DOHH2 (cell line): ENCODE measurements around the gene EGR1.

Experiments used
- H3F3A ChIP-seq: fragments of 200-600 bp; sonication (generic), shearing (Covaris generic); 2 replicates; pipeline ENCODE4 v1.6.0; 2016; ENCODE audit warnings: antibody characterized with exemption, mild to moderate bottlenecking; ENCODE audit not compliant: control insufficient read depth, insufficient read depth
- H3K27ac ChIP-seq: fragments of 200-600 bp; sonication (generic); 2 replicates; pipeline ENCODE4 v1.5.1; 2014; ENCODE audit warnings: low read depth, mild to moderate bottlenecking, low read length, moderate library complexity
- H3K27me3 ChIP-seq: fragments of 200-600 bp; sonication (generic); 2 replicates; pipeline ENCODE4 v1.6.1; 2014; ENCODE audit warnings: mild to moderate bottlenecking, low read length, mixed read lengths; ENCODE audit not compliant: control insufficient read depth
- H3K36me3 ChIP-seq: fragments of 200-600 bp; sonication (generic); 2 replicates; pipeline ENCODE4 v1.6.1; 2014; ENCODE audit warnings: mild to moderate bottlenecking, low read length, moderate library complexity, mixed read lengths; ENCODE audit not compliant: control insufficient read depth
- H3K4me1 ChIP-seq: fragments of 200-600 bp; sonication (generic); 2 replicates; pipeline ENCODE4 v1.6.1; 2014; ENCODE audit warnings: mild to moderate bottlenecking, low read length, mixed read lengths; ENCODE audit not compliant: control insufficient read depth
- H3K4me2 ChIP-seq: fragments of 200-600 bp; sonication (generic); 2 replicates; pipeline ENCODE4 v1.6.0; 2014; ENCODE audit warnings: mild to moderate bottlenecking, low read length, moderate library complexity
- H3K4me3 ChIP-seq: fragments of 200-600 bp; sonication (generic); 2 replicates; pipeline ENCODE4 v1.5.1; 2014; ENCODE audit warnings: mild to moderate bottlenecking, low read length, mixed read lengths
- H3K79me2 ChIP-seq: fragments of 200-600 bp; sonication (generic); 2 replicates; pipeline ENCODE4 v1.6.1; 2014; ENCODE audit warnings: mild to moderate bottlenecking, low read length, mixed read lengths; ENCODE audit not compliant: control insufficient read depth
- H3K9me2 ChIP-seq: fragments of 200-600 bp; sonication (generic); replicated peaks from 2 replicates; pipeline ENCODE4 v1.6.1; 2014; ENCODE audit warnings: mild to moderate bottlenecking, low read length, mixed read lengths; ENCODE audit not compliant: control insufficient read depth
- H3K9me3 ChIP-seq: fragments of 200-600 bp; sonication (generic); 2 replicates; pipeline ENCODE4 v1.6.1; 2014; ENCODE audit warnings: antibody characterized with exemption, low read length, mixed read lengths; ENCODE audit not compliant: control insufficient read depth, insufficient read depth
- H4K20me1 ChIP-seq: fragments of 200-600 bp; sonication (generic); 2 replicates; pipeline ENCODE4 v1.6.0; 2014; ENCODE audit warnings: low read depth, mild to moderate bottlenecking, antibody characterized with exemption, low read length, moderate library complexity; ENCODE audit not compliant: control insufficient read depth, insufficient read depth
- CTCF ChIP-seq: fragments of 200-600 bp; sonication (generic); IDR thresholded peaks from one replicate; pipeline ENCODE4 v1.5.1; 2014; ENCODE audit warnings: antibody characterized with exemption, mild to moderate bottlenecking, low read depth, low read length; ENCODE audit not compliant: poor library complexity, severe bottlenecking
- EZH2phosphoT487 ChIP-seq: fragments of 200-600 bp; sonication (generic); IDR thresholded peaks from 2 replicates; pipeline ENCODE4 v1.6.1; 2017; ENCODE audit warnings: borderline replicate concordance, mild to moderate bottlenecking, antibody characterized with exemption, low read length, moderate library complexity, mixed read lengths

EGR1 gene

GRCh38 chr5:138461343-138462125 is 3.7 kb upstream of the EGR1 start:
- TF ChIP-seq CTCF: no peak
- no peak for TF ChIP-seq EZH2phosphoT487
- Histone ChIP-seq H3K4me1 (peaks cover 40% of the 10 kb centered on the region), H3K27ac (no peak overlapping the region), H3K79me2 (no peaks in the 10 kb centered on the region), H3F3A (no peaks in the 10 kb centered on the region), H4K20me1 (no peaks in the 10 kb centered on the region), H3K9me2 (no peaks in the 10 kb centered on the region), H3K9me3 (no peaks in the 10 kb centered on the region), H3K4me2 (no peak overlapping the region), H3K4me3 (no peak overlapping the region), H3K27me3 (peaks cover 14% of the 10 kb centered on the region), H3K36me3 (no peaks in the 10 kb centered on the region)

- TF ChIP-seq CTCF (no peak), EZH2phosphoT487 (no peak)
- Histone ChIP-seq H3F3A (no peaks in the 10 kb centered on the region), H3K27ac (peak overlapping the region; percentile 79), H3K9me3 (no peaks in the 10 kb centered on the region), H3K36me3 (no peaks in the 10 kb centered on the region), H3K4me3 (peak overlapping the region; percentile 96), H3K4me1 (peaks cover 39% of the 10 kb centered on the region), H3K27me3 (peaks cover 21% of the 10 kb centered on the region), H3K9me2 (no peaks in the 10 kb centered on the region), H4K20me1 (no peaks in the 10 kb centered on the region), H3K4me2 (peak overlapping the region; percentile 98), H3K79me2 (no peaks in the 10 kb centered on the region)
Observed at GRCh38 chr5:138463419-138464007, 1.8 kb upstream of the EGR1 start.

GRCh38 chr5:138464008-138464387 is 1.3 kb upstream of the EGR1 start:
- H3K36me3 ChIP-seq: no peaks in the 10 kb centered on the region
- H3K27me3 ChIP-seq: peaks cover 21% of the 10 kb centered on the region
- H3K79me2 ChIP-seq: no peaks in the 10 kb centered on the region
- TF ChIP-seq CTCF (peak; percentile 82), EZH2phosphoT487 (no peak)
- H3K4me2 ChIP-seq: peak overlapping the region; percentile 98
- H4K20me1 ChIP-seq: no peaks in the 10 kb centered on the region
- H3K9me3 ChIP-seq: no peaks in the 10 kb centered on the region
- H3F3A ChIP-seq: no peaks in the 10 kb centered on the region
- H3K27ac ChIP-seq: peak overlapping the region; percentile 79
- peaks cover 34% of the 10 kb centered on the region for H3K4me1 ChIP-seq
- no peaks in the 10 kb centered on the region for H3K9me2 ChIP-seq
- H3K4me3 ChIP-seq: peak overlapping the region; percentile 96
